Activated CD8-positive, alpha-beta memory T cell treated with anti-CD3 and anti-CD28 coated beads for 48 hours (primary cell): Measurements from ENCODE around the gene LRRC36.
A peak's percentile ranks its signal among the peaks of the same experiment; 100 is the strongest.

Source experiments
- DNase-seq, 3 experiments: peaks; one replicate each; pipeline ENCODE4 v3.0.0-alpha.2; 2020; ENCODE audit warnings: low read depth in 2 of 3, low spot score in 2 of 3

LRRC36 gene

GRCh38 chr16:67326472-67327309 lies at the start of gene LRRC36, which contains the start of gene KCTD19:
LRRC36 (plus strand) TSS chr16:67326815; CDS start chr16:67326863, 48 bp downstream.
KCTD19 (minus strand) TSS chr16:67326741; CDS start chr16:67326707, 34 bp downstream.
- peak; percentile 67 to 78 (median 69) for DNase-seq

DNA sequence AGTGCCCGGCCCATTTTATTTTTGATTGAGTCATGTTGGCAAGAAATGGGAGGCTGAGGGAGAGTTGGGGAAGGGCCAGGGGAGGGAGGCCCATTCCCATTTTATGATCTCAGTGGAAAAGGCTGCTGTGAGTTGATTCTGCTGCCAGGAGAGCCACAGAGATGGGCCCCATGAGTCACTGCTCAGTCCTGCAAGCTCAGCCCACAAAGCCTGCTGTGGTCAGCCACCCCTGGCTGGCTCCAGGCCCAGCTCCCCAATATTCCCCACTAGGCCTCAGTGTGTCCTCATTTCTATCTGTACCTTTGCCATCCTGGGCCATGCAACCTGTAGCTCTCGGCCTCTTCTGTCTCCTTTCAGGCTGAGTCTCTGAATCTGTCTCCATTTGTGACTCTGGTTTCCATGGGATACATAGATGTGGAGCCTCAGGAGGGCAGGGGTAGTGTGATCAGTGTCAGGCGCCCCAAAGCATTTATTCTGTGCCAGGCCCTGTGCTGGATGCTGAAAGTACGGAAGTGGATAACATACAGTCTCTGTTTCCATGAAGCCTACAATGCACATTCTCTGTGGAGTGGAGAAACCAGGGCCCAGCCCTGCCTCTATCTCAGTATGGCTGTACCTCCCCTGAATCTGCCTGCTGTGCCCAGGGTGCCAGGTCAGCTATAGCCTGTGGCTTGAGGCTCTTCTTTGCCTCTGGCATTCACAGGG lies 49.2 kb upstream of the LRRC36 start:
- DNase-seq = no peak

DNA sequence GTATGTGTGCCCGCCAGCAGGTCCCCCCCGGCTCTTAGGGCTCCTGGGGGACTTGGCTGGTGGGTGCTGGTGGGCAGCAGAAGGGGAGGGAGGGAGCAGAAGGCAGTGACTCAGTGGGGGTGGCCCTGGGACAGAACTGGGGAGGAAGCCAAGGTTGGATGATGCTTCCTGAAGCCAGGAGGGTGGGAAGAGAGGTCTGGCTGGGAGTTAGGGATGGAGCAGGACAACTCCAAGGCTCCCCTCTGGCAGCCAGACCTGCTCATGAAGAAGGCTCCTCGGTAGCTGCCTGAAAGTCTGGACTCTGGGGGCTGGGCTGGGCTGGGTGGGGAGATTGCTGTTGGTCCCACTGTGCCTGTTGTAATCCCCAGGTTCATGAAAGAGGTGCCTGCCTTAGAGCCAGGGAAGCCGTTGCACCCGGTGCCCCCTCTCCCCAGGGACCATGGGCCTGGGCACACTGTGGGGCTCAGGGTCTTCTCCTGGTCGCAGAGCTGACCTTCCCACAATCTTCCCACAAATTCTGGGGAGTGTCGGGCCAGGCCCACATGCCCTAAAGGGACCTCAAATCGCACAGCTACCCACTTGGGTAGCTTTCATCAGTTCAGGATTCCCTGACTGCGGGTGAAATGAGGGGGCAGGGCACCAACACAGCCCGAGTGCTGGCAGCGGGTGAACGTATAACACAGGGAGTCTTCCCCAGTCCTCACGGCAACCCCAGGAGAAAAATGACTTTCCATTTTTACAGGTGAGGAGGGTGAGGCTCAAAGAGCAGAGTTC lies 48.4 kb upstream of the LRRC36 start:
- DNase-seq = no peak

DNA sequence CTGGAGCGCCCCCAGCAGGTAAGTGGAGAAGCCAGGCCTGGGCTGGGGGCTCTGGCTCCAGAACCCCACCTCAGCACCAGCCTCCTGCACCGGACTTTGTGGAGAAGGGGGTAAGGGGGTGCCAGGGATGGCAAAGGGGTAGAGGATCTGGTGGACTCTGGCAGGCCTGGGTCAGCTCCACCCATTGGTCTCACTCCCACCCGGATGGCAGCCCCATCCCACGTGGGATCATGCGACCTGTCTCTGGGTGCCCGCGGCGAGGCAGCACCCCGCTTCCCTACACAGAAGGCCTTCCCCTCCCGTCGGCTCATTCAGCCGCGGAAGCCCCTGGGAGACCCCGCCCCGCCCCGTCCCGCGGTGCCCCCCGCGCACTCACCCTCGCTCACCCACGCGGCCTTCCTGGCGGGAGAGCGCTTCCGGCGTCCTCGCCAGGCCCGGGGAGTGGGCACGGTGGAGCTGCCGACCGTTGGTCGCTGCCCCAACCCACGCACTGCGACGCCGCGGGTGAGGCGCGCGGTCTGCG lies 47.8 kb upstream of the LRRC36 start:
- peak in 1 of 3 experiments; percentile 77 for DNase-seq

GRCh38 chr16:67279296-67280089 lies 47.1 kb upstream of the LRRC36 start, which contains the start of gene PLEKHG4:
PLEKHG4 (plus strand) TSS chr16:67279532; CDS start chr16:67280045, 513 bp downstream.
- peak in 2 of 3 experiments; percentile 65 to 75 for DNase-seq

DNA sequence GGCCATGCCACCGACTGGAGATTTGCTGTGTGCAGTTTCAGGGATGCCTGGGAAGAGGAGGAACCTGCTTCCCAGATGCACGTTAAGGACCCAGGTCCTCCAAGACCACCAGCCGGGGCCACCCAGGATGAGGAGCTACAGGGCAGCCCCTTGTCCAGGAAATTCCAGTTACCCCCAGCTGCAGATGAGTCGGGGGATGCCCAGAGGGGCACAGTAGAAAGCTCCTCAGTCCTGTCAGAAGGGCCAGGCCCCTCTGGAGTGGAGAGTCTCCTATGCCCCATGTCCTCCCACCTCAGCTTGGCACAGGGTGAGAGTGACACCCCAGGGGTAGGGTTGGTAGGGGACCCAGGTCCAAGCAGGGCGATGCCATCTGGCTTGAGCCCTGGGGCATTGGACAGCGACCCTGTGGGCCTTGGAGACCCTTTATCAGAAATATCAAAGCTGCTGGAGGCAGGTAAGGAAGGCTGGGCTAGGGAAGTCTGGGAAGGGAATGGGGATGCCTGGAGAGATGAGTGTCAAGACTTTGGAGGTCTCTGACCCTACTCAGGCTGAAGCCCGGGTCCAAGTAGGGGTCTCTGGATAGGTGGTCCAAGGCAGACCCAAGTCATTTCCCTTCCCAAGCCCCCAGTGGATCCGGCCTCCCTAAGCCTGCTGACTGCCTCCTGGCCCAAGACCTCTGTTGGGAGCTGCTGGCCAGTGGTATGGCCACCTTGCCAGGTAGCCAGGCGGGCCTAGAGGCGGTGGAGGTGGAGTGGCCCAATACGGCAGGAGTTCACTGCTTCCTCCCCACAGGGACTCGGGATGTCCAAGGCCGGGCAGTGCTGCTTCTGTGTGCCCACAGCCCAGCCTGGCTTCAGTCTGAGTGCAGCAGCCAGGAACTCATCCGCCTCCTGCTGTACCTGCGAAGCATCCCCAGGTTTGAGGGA lies 46.3 kb upstream of the LRRC36 start:
- DNase-seq = no peak

DNA sequence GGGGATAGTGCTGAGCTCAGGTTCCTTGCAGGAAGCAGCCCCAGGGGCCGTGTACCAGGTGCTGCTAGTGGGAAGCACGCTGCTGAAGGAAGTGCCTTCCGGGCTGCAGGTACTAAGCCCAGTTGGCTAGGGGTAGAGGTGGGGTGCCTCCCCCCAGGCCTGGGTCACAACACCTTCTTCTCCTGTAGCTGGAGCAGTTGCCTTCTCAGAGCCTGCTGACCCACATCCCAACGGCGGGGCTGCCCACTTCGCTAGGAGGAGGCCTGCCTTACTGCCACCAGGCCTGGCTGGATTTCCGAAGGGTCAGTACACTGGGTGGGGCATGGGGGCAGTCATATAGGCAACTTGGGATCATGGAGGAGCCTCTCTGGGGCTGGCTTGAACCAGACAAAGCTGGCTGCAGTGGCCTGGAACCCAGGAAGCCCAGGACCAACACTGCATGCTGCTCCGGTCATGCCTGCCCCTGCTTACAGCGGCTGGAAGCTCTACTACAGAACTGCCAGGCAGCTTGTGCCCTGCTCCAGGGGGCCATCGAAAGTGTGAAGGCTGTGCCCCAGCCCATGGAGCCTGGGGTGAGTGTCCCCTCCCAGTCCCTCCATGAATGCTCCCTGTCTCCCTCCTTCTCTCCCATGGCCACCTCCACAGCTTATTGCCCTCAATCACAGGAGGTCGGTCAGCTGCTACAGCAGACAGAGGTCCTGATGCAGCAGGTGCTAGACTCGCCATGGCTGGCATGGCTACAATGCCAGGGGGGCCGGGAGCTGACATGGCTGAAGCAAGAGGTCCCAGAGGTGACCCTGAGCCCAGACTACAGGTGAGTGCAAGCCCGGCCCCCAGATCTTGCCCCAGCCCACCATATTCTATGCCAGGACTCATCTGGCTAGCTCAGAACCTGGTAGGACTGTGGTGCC lies 44.8 kb upstream of the LRRC36 start:
- DNase-seq = no peak

DNA sequence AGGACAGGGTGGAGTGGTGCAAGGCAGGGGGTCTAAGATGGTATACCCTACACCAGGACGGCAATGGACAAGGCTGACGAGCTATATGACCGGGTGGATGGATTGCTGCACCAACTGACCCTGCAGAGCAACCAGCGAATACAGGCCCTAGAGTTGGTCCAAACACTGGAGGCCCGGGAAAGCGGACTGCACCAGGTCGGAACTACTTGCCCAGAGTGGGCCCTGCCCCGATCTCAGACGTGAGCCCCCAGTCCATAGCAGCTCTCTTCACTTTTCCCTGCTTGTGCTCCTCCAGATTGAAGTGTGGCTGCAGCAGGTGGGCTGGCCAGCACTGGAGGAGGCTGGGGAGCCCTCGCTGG lies 44.2 kb upstream of the LRRC36 start:
- no peak for DNase-seq

- no peak for DNase-seq
These were observed 43.4 kb upstream of the LRRC36 start for GRCh38 chr16:67283039-67283825.

DNA sequence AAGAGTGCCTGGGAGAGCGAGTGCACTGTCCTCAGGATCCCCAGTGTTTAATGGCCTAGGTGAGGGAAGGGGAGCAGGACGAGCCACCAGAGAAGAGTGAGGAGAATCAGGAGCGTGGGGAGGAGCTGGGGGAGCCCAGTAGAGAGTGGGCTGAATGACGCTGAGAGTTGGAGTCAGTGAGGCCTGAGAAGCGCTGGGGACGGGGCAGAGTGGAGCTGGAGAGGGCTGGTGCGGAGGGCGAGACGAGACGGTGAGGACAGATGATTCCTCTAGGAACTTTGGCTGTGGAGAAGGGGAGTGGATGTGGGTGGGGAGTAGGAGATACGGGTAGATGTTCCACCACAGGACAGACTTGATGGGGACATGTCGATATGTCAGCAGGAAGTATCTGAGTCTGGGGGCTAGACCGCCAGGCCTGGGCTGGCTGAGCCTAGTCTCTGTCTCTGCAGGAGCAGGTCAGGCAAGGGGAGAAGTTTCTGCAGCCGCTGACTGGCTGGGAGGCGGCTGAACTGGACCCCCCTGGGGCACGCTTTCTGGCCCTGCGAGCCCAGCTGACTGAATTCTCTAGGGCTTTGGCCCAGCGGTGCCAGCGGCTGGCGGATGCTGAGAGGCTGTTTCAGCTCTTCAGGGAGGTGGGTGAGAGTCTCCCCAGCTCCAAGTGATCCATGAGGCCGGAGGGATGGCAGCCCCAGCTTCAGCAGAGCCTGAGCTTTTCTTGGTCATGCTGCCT lies 42.6 kb upstream of the LRRC36 start:
- no peak for DNase-seq

- no peak for DNase-seq
These were observed 41.6 kb upstream of the LRRC36 start for GRCh38 chr16:67284699-67285646.

DNA sequence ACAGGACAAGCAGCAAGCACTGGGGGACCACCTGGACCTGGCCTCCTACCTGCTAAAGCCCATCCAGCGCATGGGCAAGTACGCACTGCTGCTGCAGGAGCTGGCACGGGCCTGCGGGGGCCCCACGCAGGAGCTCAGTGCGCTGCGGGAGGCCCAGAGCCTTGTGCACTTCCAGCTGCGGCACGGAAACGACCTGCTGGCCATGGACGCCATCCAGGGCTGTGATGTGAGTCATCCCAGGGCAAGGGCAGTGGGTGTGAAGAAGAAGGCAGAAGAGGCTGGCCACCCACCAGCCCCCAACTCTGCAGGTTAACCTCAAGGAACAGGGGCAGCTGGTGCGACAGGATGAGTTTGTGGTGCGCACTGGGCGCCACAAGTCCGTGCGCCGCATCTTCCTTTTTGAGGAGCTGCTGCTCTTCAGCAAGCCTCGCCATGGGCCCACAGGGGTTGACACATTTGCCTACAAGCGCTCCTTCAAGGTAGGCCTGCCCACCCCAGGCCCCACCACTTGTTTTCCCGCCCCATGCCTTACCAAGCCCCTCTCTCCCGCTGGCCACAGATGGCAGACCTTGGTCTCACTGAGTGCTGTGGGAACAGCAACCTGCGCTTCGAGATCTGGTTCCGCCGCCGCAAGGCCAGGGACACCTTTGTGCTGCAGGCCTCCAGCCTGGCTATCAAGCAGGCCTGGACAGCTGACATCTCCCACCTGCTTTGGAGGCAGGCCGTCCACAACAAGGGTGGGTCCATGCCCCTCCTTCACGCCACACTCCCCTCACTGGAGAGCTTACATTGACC lies 40.0 kb upstream of the LRRC36 start:
- no peak for DNase-seq

DNA sequence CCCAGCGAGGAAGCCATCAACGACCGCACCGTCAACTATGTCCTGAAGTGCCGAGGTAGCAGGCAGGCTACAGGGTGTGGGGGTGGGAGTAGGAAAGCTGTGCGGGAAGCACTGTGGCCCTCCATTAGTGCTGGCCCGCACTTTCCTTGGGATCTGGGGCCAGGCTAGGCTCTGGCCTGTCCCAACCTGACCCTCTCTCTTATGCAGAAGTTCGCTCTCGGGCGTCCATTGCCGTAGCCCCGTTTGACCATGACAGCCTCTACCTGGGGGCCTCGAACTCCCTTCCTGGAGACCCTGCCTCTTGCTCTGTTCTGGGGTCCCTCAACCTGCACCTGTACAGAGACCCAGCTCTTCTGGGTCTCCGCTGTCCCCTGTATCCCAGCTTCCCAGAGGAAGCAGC lies 38.7 kb upstream of the LRRC36 start:
- no peak for DNase-seq

DNA sequence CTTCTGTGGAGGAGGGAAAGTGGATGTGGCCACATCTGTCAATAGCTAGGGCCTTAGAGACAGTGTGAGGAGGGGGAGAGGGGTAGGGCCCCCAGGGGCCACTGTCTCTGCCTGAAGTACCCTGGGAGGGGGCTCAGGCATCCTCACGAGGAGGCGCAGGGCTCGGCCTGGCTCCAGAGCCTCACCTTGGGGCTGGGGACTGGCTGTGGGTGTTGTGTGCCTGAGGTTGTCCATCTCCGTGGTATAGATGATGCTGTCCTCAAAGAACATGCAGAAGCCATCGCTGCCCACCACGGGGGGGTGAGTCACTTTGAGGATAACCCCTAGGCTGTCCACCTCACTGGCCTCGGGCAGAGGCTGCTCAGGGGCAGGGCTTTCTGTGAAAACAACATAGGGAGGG lies 35.2 kb upstream of the LRRC36 start:
- DNase-seq = no peak

DNA sequence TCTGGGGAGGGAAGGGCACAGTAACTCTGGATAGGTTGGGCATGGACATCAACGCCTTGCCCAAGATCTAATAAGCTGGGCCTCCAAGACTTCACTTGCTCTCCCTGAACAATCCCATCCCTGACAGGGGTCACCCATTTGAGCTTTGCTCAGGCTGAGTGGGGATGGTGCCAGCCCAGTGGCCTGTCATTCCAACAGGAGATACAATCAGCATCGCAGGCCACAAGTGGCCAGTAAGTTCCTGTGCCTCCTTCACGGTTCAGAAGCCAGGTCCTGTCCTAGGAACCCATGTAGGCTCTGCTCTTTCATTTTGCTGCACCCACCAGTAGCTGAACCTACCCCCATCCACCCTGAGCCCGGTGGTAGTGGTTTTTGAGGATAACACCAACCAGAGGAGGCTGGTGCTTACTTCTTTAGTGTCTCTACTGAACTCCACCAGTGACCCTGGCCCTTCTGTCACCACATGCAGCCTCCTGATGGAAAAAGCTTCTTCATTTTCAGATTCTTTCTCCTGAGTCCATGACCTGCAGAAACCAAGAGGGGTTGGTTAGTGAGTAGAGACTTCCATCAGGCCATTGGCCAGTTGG lies 32.4 kb upstream of the LRRC36 start:
- no peak for DNase-seq
